Common myeloid progenitor, CD34-positive (primary cell): ENCODE data around the gene ACAD11.

Experiments used
- CTCF ChIA-PET: fragments of 350-600 bp; sonication (Branson Sonifier 250); formaldehyde crosslinking; loops from one replicate; lab custom pipeline; 2021; ENCODE audit warnings: antibody characterized with exemption; lab: Charles Lee
- POLR2A ChIA-PET: fragments of 350-600 bp; sonication (Branson Sonifier 250); formaldehyde crosslinking; loops from one replicate; lab custom pipeline; 2021; ENCODE audit warnings: antibody characterized with exemption; lab: Charles Lee
- DNase-seq, 3 donors: peaks; one replicate each; pipeline versions ENCODE4 v3.0.0 to v3.0.0-alpha.2; 2013
- H3K27ac ChIP-seq, 2 experiments: 1 replicate in 1 of 2; 2 replicates in 1 of 2; pipeline ENCODE4 v1.7.0; 2013; ENCODE audit warnings: inconsistent platforms in 2 of 2, low read length in 2 of 2, mild to moderate bottlenecking in 2 of 2, low read depth in 1 of 2, moderate library complexity in 1 of 2; ENCODE audit not compliant: severe bottlenecking in 2 of 2, insufficient read depth in 1 of 2, poor library complexity in 1 of 2
- H3K27me3 ChIP-seq, 5 experiments: replicated peaks in 2 of 5; 1 replicate in 3 of 5; 2 replicates in 2 of 5; pipeline versions ENCODE4 v1.6.1 to v1.7.0; 2013; ENCODE audit warnings: low read length in 4 of 5, mild to moderate bottlenecking in 2 of 5, moderate library complexity in 2 of 5, inconsistent platforms in 1 of 5; ENCODE audit not compliant: insufficient read depth in 5 of 5, control insufficient read depth in 4 of 5
- H3K36me3 ChIP-seq, 4 experiments: 1 replicate in 2 of 4; 2 replicates in 2 of 4; pipeline versions ENCODE4 v1.6.1 to v1.7.0; 2013; ENCODE audit warnings: low read length in 3 of 4, control low read depth in 1 of 4, mild to moderate bottlenecking in 1 of 4; ENCODE audit not compliant: control insufficient read depth in 4 of 4, insufficient read depth in 4 of 4
- H3K4me1 ChIP-seq, 4 experiments: 1 replicate in 3 of 4; 2 replicates in 1 of 4; pipeline versions ENCODE4 v1.6.1 to v1.7.1; 2013; ENCODE audit warnings: low read length in 3 of 4, mild to moderate bottlenecking in 3 of 4, control low read depth in 1 of 4, inconsistent platforms in 1 of 4, moderate library complexity in 1 of 4; ENCODE audit not compliant: control insufficient read depth in 4 of 4, insufficient read depth in 4 of 4; ENCODE audit errors: control extremely low read depth in 1 of 4
- H3K4me3 ChIP-seq, 7 experiments: 1 replicate in 4 of 7; 2 replicates in 3 of 7; pipeline versions ENCODE4 v1.5.1 to v1.7.0; 2013; ENCODE audit warnings: mild to moderate bottlenecking in 7 of 7, low read length in 6 of 7, moderate library complexity in 6 of 7, inconsistent platforms in 2 of 7, low read depth in 2 of 7, control low read depth in 1 of 7; ENCODE audit not compliant: insufficient read depth in 4 of 7, control insufficient read depth in 1 of 7; ENCODE audit errors: extremely low read depth in 1 of 7
- H3K9me3 ChIP-seq, 5 experiments: 1 replicate in 4 of 5; 2 replicates in 1 of 5; pipeline versions ENCODE4 v1.6.1 to v1.7.1; 2013; ENCODE audit warnings: low read length in 4 of 5, mild to moderate bottlenecking in 2 of 5, inconsistent platforms in 1 of 5, low read depth in 1 of 5, moderate library complexity in 1 of 5; ENCODE audit not compliant: control insufficient read depth in 4 of 5, insufficient read depth in 2 of 5; ENCODE audit errors: control extremely low read depth in 1 of 5
- WGBS: methylation state at CpG from one replicate; pipeline ENCODE4 v1.1.5; 2013; ENCODE audit not compliant: insufficient coverage; 5-methylcytosine and 5-hydroxymethylcytosine counted together

The ACAD11 gene

DNA sequence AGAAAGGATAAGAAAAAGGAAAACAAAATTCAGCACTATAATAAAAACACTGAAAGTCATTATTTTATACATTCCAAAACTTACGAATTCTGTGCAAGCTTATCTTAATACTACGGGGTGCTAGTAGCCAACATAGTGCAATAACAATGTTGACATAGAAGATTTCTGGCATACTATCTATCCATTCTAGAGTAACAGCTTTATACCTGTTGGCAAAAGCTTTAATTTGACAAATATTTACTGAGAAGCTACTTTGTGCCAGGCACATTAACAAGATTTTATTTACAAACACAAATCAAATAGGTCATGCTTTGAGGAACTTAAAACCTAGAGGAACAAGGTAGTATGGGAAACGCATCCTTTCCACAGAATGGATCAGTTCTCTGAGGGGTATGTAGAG is 61.4 kb downstream of the ACAD11 start:
- no peaks in the 10 kb centered on the region for H3K27me3 ChIP-seq
- no peaks in the 10 kb centered on the region for H3K4me1 ChIP-seq
- WGBS, result 100% methylated on average over 2 of the region's 3 CpGs
- no peak for DNase-seq
- no peak overlapping the region for H3K4me3 ChIP-seq
- H3K27ac ChIP-seq, result no peak overlapping the region
- CTCF ChIA-PET, result no interaction called here
- peaks cover 2 to 19% (median 9%) of the 10 kb centered on the region in 4 experiments for H3K36me3 ChIP-seq
- POLR2A ChIA-PET, result no interaction called here
- H3K9me3 ChIP-seq, result no peaks in the 10 kb centered on the region

- Histone ChIP-seq H3K36me3 (peaks cover 2 to 14% (median 7%) of the 10 kb centered on the region in 4 experiments), H3K27me3 (no peaks in the 10 kb centered on the region), H3K4me1 (no peaks in the 10 kb centered on the region), H3K27ac (no peak overlapping the region), H3K9me3 (no peaks in the 10 kb centered on the region), H3K4me3 (no peak overlapping the region)
- whole genome bisulfite sequencing, result no CpG with 5 or more reads among the region's 2 CpGs
- no peak for DNase-seq
- ChIA-PET CTCF (no interaction called here), POLR2A (no interaction called here)
These were observed 61.9 kb downstream of the ACAD11 start for GRCh38 chr3:132597660-132598059.

DNA sequence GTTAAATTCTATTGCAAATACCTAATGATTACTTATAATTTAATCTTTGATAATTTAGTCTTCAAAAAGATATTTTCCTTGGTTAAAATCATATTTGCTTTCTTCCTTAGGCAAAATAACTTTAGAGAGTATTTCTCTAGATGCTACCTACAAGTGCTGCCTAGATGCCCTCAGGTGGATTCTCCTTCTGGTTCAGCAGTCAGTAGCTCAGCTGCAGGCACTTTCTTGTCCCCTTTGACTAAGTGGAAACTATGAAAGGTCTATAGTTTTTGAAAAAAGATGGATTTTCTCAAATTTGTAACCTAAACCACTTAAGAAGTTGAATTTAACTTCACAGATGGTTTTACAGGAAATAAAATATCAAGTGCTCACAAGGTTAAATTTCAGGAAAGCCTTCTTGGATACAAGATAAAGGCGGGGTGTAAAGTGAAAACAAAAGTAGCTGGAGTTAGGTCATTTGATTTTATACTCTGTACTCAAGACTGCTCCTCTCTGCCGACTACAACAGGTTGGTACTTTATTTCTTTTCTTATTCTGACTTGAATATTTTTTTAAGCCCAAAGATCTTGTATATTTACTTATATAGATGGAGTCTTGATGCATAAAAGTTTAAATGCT is 62.7 kb downstream of the ACAD11 start, which contains the start of gene ACKR4:
Gene ACKR4, plus strand, starts transcription at position 455 of the 618 bp plus-strand sequence. CDS start 3,128 bp downstream, outside the sequence.
- Histone ChIP-seq H3K27me3 (no peaks in the 10 kb centered on the region), H3K4me3 (no peak within 1 kb of the TSS), H3K9me3 (no peaks in the 10 kb centered on the region), H3K4me1 (no peaks in the 10 kb centered on the region), H3K27ac (no peak within 1 kb of the TSS), H3K36me3 (peaks cover 2 to 13% (median 7%) of the 10 kb centered on the region in 4 experiments)
- CTCF ChIA-PET, result no interaction called here
- WGBS, result no CpG with 5 or more reads among the region's 2 CpGs
- POLR2A ChIA-PET, result no interaction called here
- DNase-seq, result peak in 1 of 3 donors; percentile 6

GRCh38 chr3:132596326-132596725 is 63.3 kb downstream of the ACAD11 start:
- H3K27ac ChIP-seq, result no peak overlapping the region
- ChIA-PET POLR2A (no interaction called here), CTCF (no interaction called here)
- no peak for DNase-seq
- no peak overlapping the region for H3K4me3 ChIP-seq
- no peaks in the 10 kb centered on the region for H3K27me3 ChIP-seq
- H3K36me3 ChIP-seq, result peaks cover 2 to 13% (median 7%) of the 10 kb centered on the region in 4 experiments
- no peaks in the 10 kb centered on the region for H3K9me3 ChIP-seq
- H3K4me1 ChIP-seq, result no peaks in the 10 kb centered on the region

- H3K4me1 ChIP-seq, result no peaks in the 10 kb centered on the region
- POLR2A ChIA-PET, result interaction anchor here (0.6 kb wide), 1 partner anchor 22 kb away, joined by 3 read pairs; no protein-coding TSS in a partner anchor
- H3K27me3 ChIP-seq, result no peaks in the 10 kb centered on the region
- peaks cover 2 to 16% (median 7%) of the 10 kb centered on the region in 4 experiments for H3K36me3 ChIP-seq
- H3K4me3 ChIP-seq, result no peak overlapping the region
- DNase-seq, result no peak
- peaks cover 0 to 2% (median 0%) of the 10 kb centered on the region in 5 experiments for H3K9me3 ChIP-seq
- H3K27ac ChIP-seq, result no peak overlapping the region
- CTCF ChIA-PET, result interaction anchor here (0.9 to 1.9 kb wide), 2 partner anchors 13 to 59 kb away, joined by 3 to 4 read pairs; no protein-coding TSS in a partner anchor
These were observed 64.6 kb downstream of the ACAD11 start for GRCh38 chr3:132595014-132595413.

DNA sequence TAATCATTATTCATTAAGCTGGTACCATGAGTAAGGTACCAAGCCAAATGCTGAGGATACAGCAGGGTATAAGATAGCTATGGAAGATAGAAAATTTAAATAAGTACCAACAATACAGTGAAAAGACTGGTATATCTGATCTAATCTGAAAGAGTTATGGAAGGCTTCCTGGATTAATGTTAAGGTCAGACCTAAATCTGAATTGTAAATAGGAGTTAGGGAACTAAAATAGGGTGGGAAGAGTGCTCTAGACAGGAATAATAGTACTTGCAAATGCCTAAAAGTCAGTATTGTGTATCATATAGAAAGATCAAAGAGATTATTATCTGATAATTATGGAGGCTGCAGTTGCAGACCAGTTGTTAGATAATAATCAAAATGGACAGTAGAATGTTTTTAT is 65.1 kb downstream of the ACAD11 start:
- Histone ChIP-seq H3K4me3 (no peak overlapping the region), H3K4me1 (no peaks in the 10 kb centered on the region), H3K27me3 (no peaks in the 10 kb centered on the region), H3K36me3 (peaks cover 2 to 16% (median 7%) of the 10 kb centered on the region in 4 experiments), H3K9me3 (peaks cover 0 to 3% (median 0%) of the 10 kb centered on the region in 5 experiments), H3K27ac (no peak overlapping the region)
- DNase-seq, result no peak
- CTCF ChIA-PET, result interaction anchor here (1.9 kb wide), 1 partner anchor 58 kb away, joined by 4 read pairs; no protein-coding TSS in a partner anchor
- POLR2A ChIA-PET, result interaction anchor here (0.6 kb wide), 1 partner anchor 22 kb away, joined by 3 read pairs; no protein-coding TSS in a partner anchor

DNA sequence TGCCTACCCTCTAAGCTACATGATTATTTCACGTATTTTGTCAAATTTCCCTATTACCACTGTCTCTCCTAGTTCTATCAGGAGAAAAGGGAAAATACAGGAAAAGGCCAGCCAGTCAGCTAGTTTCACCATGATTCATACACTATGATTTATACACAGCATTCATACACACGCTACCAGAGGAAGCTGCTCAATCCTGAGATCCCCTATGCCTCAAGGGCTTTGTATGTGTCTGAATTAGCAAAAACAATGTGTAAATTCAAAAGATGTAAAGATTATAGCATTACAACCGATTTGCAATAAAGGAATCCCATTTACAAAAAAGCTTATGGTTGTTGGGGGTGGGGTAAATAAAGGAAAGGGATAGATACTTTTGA is 65.7 kb downstream of the ACAD11 start:
- peaks cover 2 to 16% (median 6%) of the 10 kb centered on the region in 4 experiments for H3K36me3 ChIP-seq
- peaks cover 0 to 3% (median 0%) of the 10 kb centered on the region in 5 experiments for H3K9me3 ChIP-seq
- ChIA-PET CTCF (interaction anchor here (1.9 kb wide), 1 partner anchor 58 kb away, joined by 4 read pairs; no protein-coding TSS in a partner anchor), POLR2A (no interaction called here)
- no CpG with 5 or more reads among the region's 3 CpGs for WGBS
- DNase-seq, result no peak
- no peak overlapping the region for H3K4me3 ChIP-seq
- H3K27me3 ChIP-seq, result no peaks in the 10 kb centered on the region
- no peak overlapping the region for H3K27ac ChIP-seq
- no peaks in the 10 kb centered on the region for H3K4me1 ChIP-seq
